ENCODE data around the gene ANXA1. TPM values are rescaled to one million over a fixed set of nuclear protein-coding genes. Genes with fewer than 3 reads are reported as not detected.

Gene ANXA1
- total RNA-seq, 1 donor from 2014 or later = 1.1 TPM

- Mint-ChIP-seq H3K27ac (no peak overlapping the region), H3K4me1 (ENCODE audit: low read depth) (no peaks in the 10 kb centered on the region), H3K4me3 (ENCODE audit: low read depth) (no peak overlapping the region), H3K9me3 (ENCODE audit: low read depth) (no peaks in the 10 kb centered on the region), H3K36me3 (ENCODE audit: insufficient read depth) (no peaks in the 10 kb centered on the region), H3K27me3 (peaks cover 93% of the 10 kb centered on the region)
- no peak for DNase-seq (ENCODE audit: low spot score, unreplicated experiment)
- TF ChIP-seq CTCF (IDR thresholded peaks at IDR 0.05; ENCODE audit: unreplicated experiment) = no peak
Observed at GRCh38 chr9:73158723-73159122, 7.1 kb downstream of the ANXA1 start.

GRCh38 chr9:73160868-73161267 lies 9.2 kb downstream of the ANXA1 start:
- H3K4me1 Mint-ChIP-seq (ENCODE audit: low read depth) = peaks cover 3% of the 10 kb centered on the region
- no peak for TF ChIP-seq CTCF (IDR thresholded peaks at IDR 0.05; ENCODE audit: unreplicated experiment)
- H3K27me3 Mint-ChIP-seq = peaks cover 93% of the 10 kb centered on the region

GRCh38 chr9:73162987-73163768 lies 11.5 kb downstream of the ANXA1 start:
- no peaks in the 10 kb centered on the region for H3K9me3 Mint-ChIP-seq (ENCODE audit: low read depth)
- no peak for DNase-seq (ENCODE audit: low spot score, unreplicated experiment)
- TF ChIP-seq CTCF (IDR thresholded peaks at IDR 0.05; ENCODE audit: unreplicated experiment) = peak; percentile 25
- no peaks in the 10 kb centered on the region for H3K36me3 Mint-ChIP-seq (ENCODE audit: insufficient read depth)
- H3K27me3 Mint-ChIP-seq = peaks cover 96% of the 10 kb centered on the region
- H3K4me1 Mint-ChIP-seq (ENCODE audit: low read depth) = peaks cover 3% of the 10 kb centered on the region
- no peak overlapping the region for H3K4me3 Mint-ChIP-seq (ENCODE audit: low read depth)
- no peak overlapping the region for H3K27ac Mint-ChIP-seq

More at GRCh38 chr9:73160868-73161267, 9.2 kb downstream of the ANXA1 start:
- Mint-ChIP-seq H3K9me3 (ENCODE audit: low read depth) (no peaks in the 10 kb centered on the region), H3K4me3 (ENCODE audit: low read depth) (no peak overlapping the region), H3K36me3 (ENCODE audit: insufficient read depth) (no peaks in the 10 kb centered on the region), H3K27ac (no peak overlapping the region)
- DNase-seq (ENCODE audit: low spot score, unreplicated experiment) = no peak

- Mint-ChIP-seq H3K4me1 (ENCODE audit: low read depth) (peaks cover 3% of the 10 kb centered on the region), H3K36me3 (ENCODE audit: insufficient read depth) (no peaks in the 10 kb centered on the region), H3K27ac (no peak overlapping the region), H3K4me3 (ENCODE audit: low read depth) (no peak overlapping the region), H3K9me3 (ENCODE audit: low read depth) (no peaks in the 10 kb centered on the region), H3K27me3 (peaks cover 79% of the 10 kb centered on the region)
- no peak for DNase-seq (ENCODE audit: low spot score, unreplicated experiment)
- no peak for TF ChIP-seq CTCF (IDR thresholded peaks at IDR 0.05; ENCODE audit: unreplicated experiment)
Observed at GRCh38 chr9:73165911-73166310, 14.2 kb downstream of the ANXA1 start.

- Mint-ChIP-seq H3K27ac (no peak overlapping the region), H3K4me3 (ENCODE audit: low read depth) (no peak overlapping the region)
- no peak for DNase-seq (ENCODE audit: low spot score, unreplicated experiment)
Observed at GRCh38 chr9:73166468-73166867, 14.8 kb downstream of the ANXA1 start.

More at GRCh38 chr9:73166468-73166867, 14.8 kb downstream of the ANXA1 start:
- Mint-ChIP-seq H3K9me3 (ENCODE audit: low read depth) (no peaks in the 10 kb centered on the region), H3K27me3 (peaks cover 80% of the 10 kb centered on the region), H3K4me1 (ENCODE audit: low read depth) (peaks cover 3% of the 10 kb centered on the region), H3K36me3 (ENCODE audit: insufficient read depth) (no peaks in the 10 kb centered on the region)
- no peak for TF ChIP-seq CTCF (IDR thresholded peaks at IDR 0.05; ENCODE audit: unreplicated experiment)
